Neuron (in vitro differentiated cells): ENCODE data around the gene TMCO4.
"Not testable (repeated sequence)": the region's sequence is repeated elsewhere in the genome, so short reads cannot be mapped to it uniquely, and the experiment has no call there.

Experiments
- H2AFZ ChIP-seq: one replicate; pipeline ENCODE4 v1.6.1; 2013; ENCODE audit warnings: low read depth, mild to moderate bottlenecking, inconsistent platforms, low read length, moderate library complexity
- H3K27me3 ChIP-seq: one replicate; pipeline ENCODE4 v1.6.1; 2013; ENCODE audit warnings: low read length; ENCODE audit not compliant: insufficient read depth
- H3K36me3 ChIP-seq: one replicate; pipeline ENCODE4 v1.6.1; 2013; ENCODE audit warnings: low read length; ENCODE audit not compliant: insufficient read depth
- H3K4me1 ChIP-seq: one replicate; pipeline ENCODE4 v1.6.1; 2013; ENCODE audit warnings: low read length; ENCODE audit not compliant: insufficient read depth
- H3K4me3 ChIP-seq: 2 replicates; pipeline ENCODE4 v1.5.1; 2013; ENCODE audit warnings: mild to moderate bottlenecking, low read length, moderate library complexity
- H3K9me3 ChIP-seq: one replicate; pipeline ENCODE4 v1.6.1; 2013; ENCODE audit warnings: low read length

The TMCO4 gene

GRCh38 chr1:19808351-19808750 is 8.6 kb upstream of the TMCO4 start:
- no peak overlapping the region for H2AFZ ChIP-seq
- H3K9me3 ChIP-seq, result no peaks in the 10 kb centered on the region

GRCh38 chr1:19804831-19805251 is 5.1 kb upstream of the TMCO4 start:
- H3K4me1 ChIP-seq, result peaks cover 4% of the 10 kb centered on the region

More at GRCh38 chr1:19808351-19808750, 8.6 kb upstream of the TMCO4 start:
- Histone ChIP-seq H3K27me3 (peaks cover 9% of the 10 kb centered on the region), H3K4me1 (no peaks in the 10 kb centered on the region), H3K36me3 (no peaks in the 10 kb centered on the region), H3K4me3 (no peak overlapping the region)

GRCh38 chr1:19802269-19802668 is 2.6 kb upstream of the TMCO4 start:
- Histone ChIP-seq H3K4me3 (no peak overlapping the region), H3K36me3 (no peaks in the 10 kb centered on the region), H3K9me3 (no peaks in the 10 kb centered on the region), H3K4me1 (peaks cover 4% of the 10 kb centered on the region), H3K27me3 (peaks cover 47% of the 10 kb centered on the region), H2AFZ (no peak overlapping the region)

More at GRCh38 chr1:19804831-19805251, 5.1 kb upstream of the TMCO4 start:
- Histone ChIP-seq H3K9me3 (no peaks in the 10 kb centered on the region), H3K4me3 (no peak overlapping the region), H3K36me3 (no peaks in the 10 kb centered on the region), H3K27me3 (peaks cover 28% of the 10 kb centered on the region), H2AFZ (no peak overlapping the region)

GRCh38 chr1:19800076-19800804 is 524 bp upstream of the TMCO4 start:
- Histone ChIP-seq H3K9me3 (no peaks in the 10 kb centered on the region), H3K4me1 (peaks cover 4% of the 10 kb centered on the region), H2AFZ (no peak overlapping the region), H3K36me3 (no peaks in the 10 kb centered on the region), H3K27me3 (peaks cover 59% of the 10 kb centered on the region), H3K4me3 (peak overlapping the region; percentile 24)

GRCh38 chr1:19798486-19799229 is 1.1 kb downstream of the TMCO4 start:
- H3K9me3 ChIP-seq, result no peaks in the 10 kb centered on the region
- H3K27me3 ChIP-seq, result peaks cover 55% of the 10 kb centered on the region
- no peaks in the 10 kb centered on the region for H3K36me3 ChIP-seq
- H3K4me1 ChIP-seq, result peaks cover 4% of the 10 kb centered on the region
- no peak overlapping the region for H2AFZ ChIP-seq
- no peak overlapping the region for H3K4me3 ChIP-seq

GRCh38 chr1:19797827-19798226 is 1.9 kb downstream of the TMCO4 start:
- Histone ChIP-seq H2AFZ (no peak overlapping the region), H3K4me1 (peaks cover 4% of the 10 kb centered on the region), H3K4me3 (no peak overlapping the region), H3K9me3 (no peaks in the 10 kb centered on the region), H3K27me3 (peaks cover 55% of the 10 kb centered on the region), H3K36me3 (no peaks in the 10 kb centered on the region)

GRCh38 chr1:19794583-19794982 is 5.1 kb downstream of the TMCO4 start:
- no peak overlapping the region for H3K4me3 ChIP-seq
- no peaks in the 10 kb centered on the region for H3K4me1 ChIP-seq
- H3K27me3 ChIP-seq, result peaks cover 31% of the 10 kb centered on the region
- H2AFZ ChIP-seq, result no peak overlapping the region
- no peaks in the 10 kb centered on the region for H3K9me3 ChIP-seq
- no peaks in the 10 kb centered on the region for H3K36me3 ChIP-seq

GRCh38 chr1:19793360-19794046 is 6.2 kb downstream of the TMCO4 start:
- H3K9me3 ChIP-seq, result no peaks in the 10 kb centered on the region
- H3K27me3 ChIP-seq, result peaks cover 20% of the 10 kb centered on the region
- H3K4me3 ChIP-seq, result no peak overlapping the region
- no peaks in the 10 kb centered on the region for H3K4me1 ChIP-seq
- H2AFZ ChIP-seq, result no peak overlapping the region
- H3K36me3 ChIP-seq, result no peaks in the 10 kb centered on the region

- Histone ChIP-seq H3K4me3 (no peak overlapping the region), H3K4me1 (no peaks in the 10 kb centered on the region), H2AFZ (no peak overlapping the region), H3K27me3 (peaks cover 14% of the 10 kb centered on the region), H3K9me3 (no peaks in the 10 kb centered on the region), H3K36me3 (no peaks in the 10 kb centered on the region)
Observed at GRCh38 chr1:19792237-19793002, 7.3 kb downstream of the TMCO4 start.

GRCh38 chr1:19790061-19790975 is 9.4 kb downstream of the TMCO4 start:
- not testable (repeated sequence) for H2AFZ ChIP-seq, H3K4me1 ChIP-seq, H3K4me3 ChIP-seq, H3K27me3 ChIP-seq, H3K36me3 ChIP-seq, H3K9me3 ChIP-seq

GRCh38 chr1:19786988-19787423 is 12.7 kb downstream of the TMCO4 start:
- H3K27me3 ChIP-seq, result peaks cover 6% of the 10 kb centered on the region
- H3K36me3 ChIP-seq, result no peaks in the 10 kb centered on the region
- H3K4me1 ChIP-seq, result no peaks in the 10 kb centered on the region
- no peaks in the 10 kb centered on the region for H3K9me3 ChIP-seq
- H3K4me3 ChIP-seq, result no peak overlapping the region
- H2AFZ ChIP-seq, result no peak overlapping the region

GRCh38 chr1:19785660-19786059 is 14.1 kb downstream of the TMCO4 start:
- Histone ChIP-seq H3K4me3 (no peak overlapping the region), H3K4me1 (no peaks in the 10 kb centered on the region), H3K9me3 (no peaks in the 10 kb centered on the region), H2AFZ (no peak overlapping the region), H3K36me3 (no peaks in the 10 kb centered on the region), H3K27me3 (peaks cover 6% of the 10 kb centered on the region)
